Measurements from ENCODE around the gene LCMT2.

The LCMT2 gene

GRCh38 chr15:43275740-43276562 is 54.4 kb downstream of the LCMT2 start:
- DNase-seq: no peak

- DNase-seq: no peak
These were observed 56.2 kb downstream of the LCMT2 start for GRCh38 chr15:43274136-43274535.

Data from CD4-positive, alpha-beta T cell treated with Interleukin-21 for 1 hour (primary cell).